AG09309 (cell line): ENCODE data around the gene CNDP1.

Experiments
- DNase-seq: peaks from one replicate; pipeline ENCODE4 v3.0.0-alpha.2; 2010; ENCODE audit warnings: low read depth
- H3K4me3 ChIP-seq: 2 replicates; pipeline ENCODE4 v1.5.1; 2011; ENCODE audit warnings: mild to moderate bottlenecking, low read depth, low read length, moderate library complexity; ENCODE audit not compliant: control insufficient read depth
- CTCF ChIP-seq: IDR thresholded peaks from 2 replicates; pipeline ENCODE4 v1.5.1; 2011; ENCODE audit warnings: mild to moderate bottlenecking, low read depth, low read length, inconsistent platforms; ENCODE audit not compliant: insufficient read depth, control insufficient read depth; ENCODE audit errors: missing control alignments

Gene CNDP1

GRCh38 chr18:74632856-74633255, 98.6 kb downstream of the CNDP1 start:
- no peak for TF ChIP-seq CTCF
- no peak for DNase-seq
- no peak overlapping the region for H3K4me3 ChIP-seq

DNA sequence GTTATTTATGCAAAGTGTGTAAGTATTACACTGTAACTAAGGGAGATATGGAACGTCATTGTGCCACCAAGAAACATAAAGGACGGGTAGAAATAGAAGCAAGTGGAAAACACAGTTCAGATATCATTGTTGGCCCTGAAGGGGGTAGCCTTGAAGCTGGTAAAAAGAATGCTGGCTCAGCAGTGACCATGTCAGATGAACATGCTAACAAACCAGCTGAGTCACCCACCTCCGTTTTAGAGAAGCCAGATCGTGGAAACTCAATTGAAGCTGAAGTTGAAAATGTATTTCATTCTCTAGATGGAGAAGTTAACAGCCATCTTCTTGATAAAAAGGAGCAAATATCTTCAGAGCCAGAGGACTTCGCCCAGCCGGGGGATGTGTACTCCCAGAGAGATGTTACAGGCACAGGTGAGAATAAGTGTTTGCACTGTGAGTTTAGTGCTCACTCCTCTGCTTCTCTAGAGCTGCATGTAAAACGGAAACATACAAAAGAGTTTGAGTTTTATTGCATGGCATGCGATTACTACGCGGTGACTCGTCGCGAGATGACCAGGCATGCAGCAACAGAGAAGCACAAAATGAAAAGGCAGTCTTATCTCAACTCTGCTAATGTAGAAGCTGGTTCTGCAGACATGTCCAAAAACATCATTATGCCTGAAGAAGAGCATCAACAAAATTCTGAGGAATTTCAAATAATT, 99.5 kb downstream of the CNDP1 start:
- DNase-seq = no peak
- no peak for TF ChIP-seq CTCF

GRCh38 chr18:74635224-74635975, 101.1 kb downstream of the CNDP1 start:
- no peak for DNase-seq
- TF ChIP-seq CTCF = no peak
- no peak overlapping the region for H3K4me3 ChIP-seq

More for the DNA sequence above, 99.5 kb downstream of the CNDP1 start:
- no peak overlapping the region for H3K4me3 ChIP-seq
